A549 (cell line): ENCODE measurements around the gene THUMPD2.

Experiments used
- BHLHE40 ChIP-seq: IDR thresholded peaks from 2 replicates; pipeline ENCODE4 v1.6.1; 2012; ENCODE audit warnings: low read depth, low read length, inconsistent platforms
- CBX8 ChIP-seq: fragments of 200-600 bp; sonication (generic); IDR thresholded peaks from 2 replicates; pipeline ENCODE4 v1.6.1; 2016
- CTCF ChIP-seq: fragments of >200 bp; sonication (Bioruptor Twin); formaldehyde crosslinking; IDR thresholded peaks from 3 replicates; pipeline ENCODE4 v1.5.1; 2016
- E2F6 ChIP-seq: IDR thresholded peaks from 2 replicates; pipeline ENCODE4 v1.6.1; 2012; ENCODE audit warnings: low read depth, borderline replicate concordance
- EP300 ChIP-seq, 2 experiments: fragments of >200 bp; sonication (Bioruptor Twin); formaldehyde crosslinking; IDR thresholded peaks; 2 replicates in 1 of 2; 3 replicates in 1 of 2; pipeline ENCODE4 v1.6.1; 2016 to 2017
- GATA3 ChIP-seq: IDR thresholded peaks from 2 replicates; pipeline ENCODE4 v1.6.1; 2012; ENCODE audit warnings: borderline replicate concordance
- MAX ChIP-seq: IDR thresholded peaks from 2 replicates; pipeline ENCODE4 v1.6.1; 2012
- MYC ChIP-seq: IDR thresholded peaks from 2 replicates; pipeline ENCODE4 v1.6.1; 2012; ENCODE audit warnings: mild to moderate bottlenecking, inconsistent platforms, low read length, improper control_type of control experiment, borderline replicate concordance
- NR3C1 ChIP-seq: fragments of >200 bp; sonication (Bioruptor Twin); formaldehyde crosslinking; IDR thresholded peaks from 3 replicates; pipeline ENCODE4 v1.6.1; 2017
- PHF8 ChIP-seq: fragments of 200-600 bp; sonication (generic); IDR thresholded peaks from 2 replicates; pipeline ENCODE4 v1.6.1; 2016; ENCODE audit warnings: low read depth, mild to moderate bottlenecking, antibody characterized with exemption, moderate library complexity, borderline replicate concordance
- POLR2A ChIP-seq: IDR thresholded peaks from 2 replicates; pipeline ENCODE4 v1.6.1; 2012; ENCODE audit warnings: mild to moderate bottlenecking, low read length
- POLR2AphosphoS2 ChIP-seq: conservative IDR thresholded peaks from 2 replicates; pipeline ENCODE4 v1.6.1; 2012; ENCODE audit warnings: low read length, improper control_type of control experiment, inconsistent platforms
- RNF2 ChIP-seq: fragments of 200-600 bp; sonication (generic); IDR thresholded peaks from 2 replicates; pipeline ENCODE4 v1.6.1; 2016; ENCODE audit warnings: low read depth, mild to moderate bottlenecking, antibody characterized with exemption, moderate library complexity, borderline replicate concordance

- no peak for TF ChIP-seq E2F6
- TF ChIP-seq CBX8, result no peak
- TF ChIP-seq POLR2A, result no peak
- TF ChIP-seq CTCF, result no peak
- no peak for TF ChIP-seq PHF8
- no peak for TF ChIP-seq POLR2AphosphoS2
- no peak for TF ChIP-seq RNF2
- no peak for TF ChIP-seq NR3C1
- no peak for TF ChIP-seq MAX
- no peak for TF ChIP-seq GATA3
- no peak for TF ChIP-seq EP300 (IDR thresholded peaks at IDR 0.05)
- TF ChIP-seq BHLHE40, result no peak
- TF ChIP-seq MYC, result no peak
Measured at GRCh38 chr2:39757156-39757555, 21.9 kb downstream of the THUMPD2 start.
